Caki2 (cell line): ENCODE measurements around the gene ADCY7. TPM values are rescaled to one million over a fixed set of nuclear protein-coding genes. Genes with fewer than 3 reads are reported as not detected.
"Not testable (repeated sequence)": the region's sequence is repeated elsewhere in the genome, so short reads cannot be mapped to it uniquely, and the experiment has no call there.

Experiments
- DNase-seq: peaks from one replicate; pipeline ENCODE4 v3.0.0-alpha.2; 2015; ENCODE audit warnings: low read depth
- in situ Hi-C: cut with HindIII; loops from 2 replicates; pipeline ENCODE4 v1.10.0; 2016; ENCODE audit warnings: low sequenced_read_pairs, low pct_unique_long_range_greater_than_20kb, mixed read lengths
- total RNA-seq: library from RNA; depleted of rRNA; stranded (reverse); fragments of >200 nt; shearing (Covaris generic); gene quantifications from 2 replicates; pipeline ENCODE4 v1.2.3, GENCODE V29; 2014; ENCODE audit warnings: low replicate concordance

The ADCY7 gene
- total RNA-seq, 1 experiment from 2014 or later, result 30.2 TPM

DNA sequence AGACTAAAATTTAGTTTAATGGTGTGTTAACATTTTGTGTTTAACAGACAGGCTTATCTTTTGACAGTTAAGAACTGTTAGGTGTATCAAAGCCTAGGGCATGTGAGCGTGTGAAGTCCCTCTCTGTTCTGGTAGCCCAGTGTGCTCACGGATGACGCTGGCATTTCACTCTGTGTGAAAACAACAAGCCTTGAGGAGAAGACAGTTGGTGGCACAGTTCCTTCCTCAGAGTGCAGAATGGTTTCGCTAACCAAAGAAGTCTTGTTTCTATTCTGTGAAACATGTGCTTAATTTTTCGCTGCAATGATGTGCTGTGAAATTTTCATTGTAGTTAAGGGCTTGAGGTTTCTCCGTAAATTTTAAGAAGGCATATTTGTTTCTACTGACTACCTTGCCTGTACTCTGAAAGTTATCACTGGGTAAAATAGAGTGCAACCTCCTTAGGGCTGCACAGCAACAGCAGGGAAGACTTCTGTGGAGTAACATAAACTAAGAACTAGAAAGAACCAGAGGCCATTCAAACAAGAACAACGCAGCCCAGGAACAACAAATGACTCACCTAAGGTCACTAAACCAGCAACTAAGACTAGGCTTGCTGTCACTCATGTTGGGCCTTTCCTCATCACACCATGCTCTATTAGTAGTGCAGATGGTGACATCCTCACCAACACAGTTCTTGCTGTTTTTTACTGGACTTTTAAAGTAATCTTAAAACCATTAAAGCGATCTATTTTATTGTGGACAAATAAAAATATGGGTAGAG, 69.0 kb downstream of the ADCY7 start:
- in situ Hi-C loops, result no loop called here
- no peak for DNase-seq

DNA sequence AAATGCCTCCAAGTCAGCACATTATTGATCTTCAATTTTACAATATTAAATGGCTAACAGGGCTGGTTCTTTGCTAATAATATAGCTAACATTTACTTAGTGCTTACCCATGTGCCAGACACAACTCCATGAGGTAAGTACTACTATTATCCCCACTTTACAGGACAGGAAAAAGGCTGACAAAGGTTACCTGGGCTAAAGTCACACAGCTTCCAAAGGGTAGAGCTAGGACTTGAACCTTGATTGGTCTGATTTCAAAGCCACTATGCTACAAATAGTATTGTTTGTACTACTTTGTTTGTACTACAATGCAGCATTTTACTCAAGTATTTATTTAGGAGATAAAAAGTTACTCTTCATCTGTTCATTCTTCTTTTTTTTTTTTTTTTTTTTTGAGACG, 70.5 kb downstream of the ADCY7 start:
- in situ Hi-C loops, result no loop called here
- DNase-seq, result no peak

DNA sequence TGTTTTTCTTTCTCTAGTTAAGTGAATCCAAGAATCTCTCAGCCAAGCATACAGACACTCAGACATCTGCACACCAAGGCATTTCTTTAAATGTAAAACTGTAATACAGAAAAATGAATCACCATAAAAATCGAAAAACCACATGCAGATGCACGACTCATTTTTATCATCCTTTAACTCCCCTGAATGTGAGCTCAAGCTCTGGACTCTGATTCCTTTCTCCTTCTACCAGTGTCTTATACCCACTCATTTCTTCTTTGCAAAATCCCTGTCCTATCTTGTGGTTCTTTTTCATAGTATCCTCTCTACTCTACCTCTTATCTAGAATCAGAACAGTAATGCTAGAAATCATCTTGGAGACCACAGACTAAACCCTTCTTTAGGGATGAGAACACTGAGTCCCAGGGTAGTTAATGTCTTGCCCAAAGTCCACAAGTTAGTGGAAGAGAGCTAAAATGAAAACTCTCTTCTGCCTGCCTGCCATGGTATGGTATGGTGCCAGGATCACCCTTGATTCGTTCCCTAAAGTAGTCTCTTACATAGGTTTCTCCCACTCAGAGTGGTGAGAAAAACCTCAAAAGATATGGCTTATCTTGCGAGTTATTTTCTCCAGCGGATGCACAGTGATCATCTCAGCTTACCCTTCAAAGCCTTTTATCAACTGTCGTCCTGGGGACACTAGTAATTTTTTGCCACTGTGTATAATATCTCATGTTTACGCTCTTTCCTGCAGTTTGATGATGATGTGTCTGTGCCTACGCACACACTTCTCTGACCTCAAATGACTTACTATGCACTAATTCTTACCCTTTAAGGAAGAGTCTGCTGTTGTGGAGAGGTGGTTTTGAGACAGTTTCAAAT, 72.2 kb downstream of the ADCY7 start:
- in situ Hi-C loops, result no loop called here
- no peak for DNase-seq

DNA sequence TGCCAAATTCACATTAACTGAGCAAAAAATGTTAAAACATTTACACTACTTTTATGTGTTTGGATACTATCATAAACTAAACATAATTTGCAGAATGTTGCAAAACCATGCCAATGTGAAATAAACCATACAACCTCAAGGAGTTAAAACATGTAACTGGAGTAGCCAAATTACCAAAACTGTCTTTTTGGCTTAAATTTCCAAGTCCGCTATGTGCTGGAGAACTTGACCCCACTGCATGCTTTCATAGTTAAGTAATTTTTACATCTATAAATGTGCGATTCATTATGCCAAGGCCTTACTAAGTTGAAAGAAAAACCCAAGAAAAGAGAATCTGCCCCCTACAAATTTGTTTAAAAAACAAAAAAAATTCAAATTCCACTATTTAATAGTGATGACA, 74.2 kb downstream of the ADCY7 start:
- no peak for DNase-seq
- in situ Hi-C loops, result no loop called here

DNA sequence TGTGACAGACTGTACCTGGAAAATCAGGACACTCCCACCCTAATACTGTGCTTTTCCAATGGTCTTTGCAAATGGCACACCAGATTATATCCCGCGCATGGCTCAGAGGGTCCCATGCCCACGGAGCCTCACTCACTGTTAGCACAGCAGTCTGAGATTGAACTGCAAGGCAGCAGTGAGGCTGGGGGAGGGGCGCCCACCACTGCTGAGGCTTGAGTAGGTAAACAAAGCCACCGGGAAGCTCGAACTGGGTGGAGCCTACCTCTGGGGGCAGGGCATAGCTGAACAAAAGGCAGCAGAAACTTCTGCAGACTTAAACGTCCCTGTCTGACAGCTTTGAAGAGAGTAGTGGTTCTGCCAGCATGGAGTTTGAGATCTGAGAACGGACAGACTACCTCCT, 77.2 kb downstream of the ADCY7 start:
- in situ Hi-C loops, DNase-seq: not testable (repeated sequence)

- in situ Hi-C loops, DNase-seq: not testable (repeated sequence)
Measured at GRCh38 chr16:50345210-50345609, 78.9 kb downstream of the ADCY7 start.

GRCh38 chr16:50351116-50351515, 84.8 kb downstream of the ADCY7 start:
- in situ Hi-C loops, result no loop called here
- DNase-seq, result no peak

GRCh38 chr16:50351952-50352351, 85.6 kb downstream of the ADCY7 start:
- no peak for DNase-seq
- in situ Hi-C loops, result no loop called here

GRCh38 chr16:50354082-50354481, 87.7 kb downstream of the ADCY7 start:
- in situ Hi-C loops, result no loop called here
- DNase-seq, result no peak

DNA sequence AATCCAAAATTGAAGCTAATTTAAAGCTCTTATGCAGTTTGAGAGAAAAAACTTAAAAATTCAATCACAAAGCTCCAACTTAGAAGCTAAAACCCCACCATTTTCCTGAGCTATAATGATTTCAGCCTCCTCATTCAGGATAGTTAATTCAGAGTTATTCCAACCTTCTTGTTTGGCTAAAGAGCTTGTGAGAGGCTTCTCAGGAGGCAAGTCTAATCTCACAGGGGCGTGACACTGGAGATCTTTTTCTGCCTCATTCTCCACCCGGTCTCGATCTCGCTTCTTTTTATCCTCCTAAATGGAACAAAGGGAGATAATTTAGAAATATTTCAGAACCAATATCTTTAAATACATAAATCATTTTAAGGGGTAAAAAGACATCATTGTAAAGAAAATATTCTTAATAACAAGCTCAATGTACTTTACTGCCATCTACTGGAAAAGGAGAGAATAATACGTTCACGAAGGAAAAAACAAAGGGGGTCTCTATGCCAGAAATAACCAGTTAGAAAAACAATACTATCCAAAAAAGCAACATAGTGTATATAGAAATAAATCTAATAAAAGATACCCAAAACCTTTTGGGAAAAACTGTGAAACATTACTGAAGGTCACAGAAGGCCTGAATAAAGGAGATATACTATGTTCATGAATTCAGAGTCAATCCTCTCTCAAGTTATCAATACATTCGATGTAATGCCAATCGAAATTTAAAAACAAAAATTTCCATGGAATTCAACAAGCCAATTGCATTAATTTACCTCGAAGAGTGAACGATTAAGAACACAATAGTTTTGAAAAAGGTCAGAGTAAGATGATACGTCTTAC, 88.5 kb downstream of the ADCY7 start:
- in situ Hi-C loops, result no loop called here
- no peak for DNase-seq

DNA sequence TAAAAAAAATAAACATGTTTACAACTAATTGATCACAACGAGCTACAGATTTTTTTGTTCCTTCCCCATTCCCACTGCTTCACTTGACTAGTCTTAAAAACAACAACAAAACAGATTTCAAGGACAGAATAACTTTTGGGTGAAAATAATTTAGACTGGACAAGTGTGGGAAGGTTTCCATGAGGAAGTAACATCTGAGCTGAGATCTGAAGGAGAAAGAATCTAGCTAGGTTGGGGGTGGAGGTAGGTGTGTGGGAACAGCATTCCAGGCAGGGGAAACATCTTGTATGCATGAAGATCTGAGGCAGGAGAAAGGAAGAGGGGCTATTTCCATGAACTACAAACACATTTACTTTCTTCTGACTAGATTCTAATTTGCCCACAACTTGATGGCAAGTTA, 93.3 kb downstream of the ADCY7 start:
- DNase-seq, result no peak
- in situ Hi-C loops, result no loop called here

GRCh38 chr16:50360033-50360778, 93.9 kb downstream of the ADCY7 start:
- in situ Hi-C loops, result no loop called here
- no peak for DNase-seq

DNA sequence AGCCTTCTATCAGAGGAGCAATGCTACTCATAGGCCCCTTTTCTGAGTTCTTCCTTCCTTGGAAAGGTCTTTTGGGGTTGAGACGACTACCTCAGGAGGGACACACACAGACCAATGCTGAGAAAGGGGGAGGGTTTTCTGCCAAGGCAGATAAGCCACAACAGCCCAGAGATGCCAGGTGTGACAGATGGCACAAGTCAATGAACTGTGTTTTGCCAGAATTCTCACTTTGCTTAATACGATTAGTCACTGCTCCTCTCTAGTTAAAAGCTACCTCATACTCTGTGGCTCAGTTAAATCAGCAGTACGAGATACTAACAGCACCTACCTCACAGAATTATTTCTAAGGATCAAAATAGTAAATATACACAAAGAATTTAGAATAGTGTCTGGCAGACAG, 94.4 kb downstream of the ADCY7 start:
- in situ Hi-C loops, result no loop called here
- DNase-seq, result peak; percentile 13

DNA sequence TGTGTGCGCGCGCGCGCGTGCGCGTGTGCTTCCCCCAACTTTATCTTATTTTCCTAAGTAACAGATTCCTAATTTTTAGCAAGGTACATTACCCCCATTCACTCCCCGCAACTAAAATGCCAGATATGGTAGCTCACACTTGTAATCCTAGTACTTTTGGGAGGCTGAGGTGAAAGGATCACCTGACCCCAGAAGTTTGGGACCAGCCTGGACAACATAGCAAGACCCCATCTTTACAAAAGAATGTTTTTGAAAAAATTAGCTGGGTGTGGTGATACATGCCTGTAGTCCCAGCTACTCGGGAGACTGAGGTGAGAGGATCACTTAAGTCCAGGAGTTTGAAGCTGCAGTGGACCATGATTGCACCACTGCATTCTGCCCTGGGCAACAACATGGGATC, 97.3 kb downstream of the ADCY7 start:
- no peak for DNase-seq
- in situ Hi-C loops, result no loop called here

DNA sequence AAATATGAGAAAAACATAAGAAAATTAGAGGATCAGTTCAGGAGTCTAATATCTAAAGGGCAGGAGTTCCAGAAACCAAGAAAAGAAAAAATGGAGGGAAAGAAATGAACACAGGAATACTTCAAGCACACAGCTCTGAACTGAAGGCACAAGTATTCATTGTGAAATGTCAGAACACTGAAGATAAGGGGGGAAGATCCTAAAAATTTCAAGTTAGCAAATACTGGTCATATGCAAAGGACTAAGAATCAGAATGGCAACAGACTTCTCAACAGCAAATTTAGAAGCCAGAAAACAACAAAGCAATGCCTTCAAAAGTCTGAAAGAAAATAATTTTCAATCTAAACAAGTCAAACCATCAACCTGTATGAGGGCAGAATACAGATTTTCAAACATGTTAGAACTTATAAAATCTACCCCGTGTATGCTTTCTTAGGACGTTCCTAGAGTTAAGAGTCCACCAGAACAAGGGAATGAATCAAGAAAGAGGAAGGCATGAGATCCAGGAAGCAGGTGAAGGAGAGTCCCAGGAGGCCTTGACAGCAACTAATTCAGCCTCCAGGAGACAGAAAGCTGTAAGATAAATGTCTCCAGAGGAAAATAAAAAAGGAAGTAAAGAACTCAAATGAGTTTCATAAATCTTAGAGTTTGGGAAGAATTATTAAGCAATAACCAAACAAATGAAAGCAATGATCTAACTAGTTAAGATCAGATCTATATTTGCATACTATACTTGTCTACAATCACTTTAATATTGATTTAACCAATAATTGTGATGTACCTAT, 99.6 kb downstream of the ADCY7 start:
- in situ Hi-C loops, result no loop called here
- no peak for DNase-seq
